Stimulated activated CD4-positive, alpha-beta T cell treated with anti-CD3 and anti-CD28 coated beads, Interleukin-15, amount 100 ng/mL, for 1 hour (primary cell): ENCODE data around the gene SIGLEC5.

Experiments
- DNase-seq, 2 donors: peaks; one replicate each; pipeline ENCODE4 v3.0.0-alpha.2; 2020; ENCODE audit warnings: low read depth in 1 of 2, low spot score in 1 of 2

Gene SIGLEC5

GRCh38 chr19:51628153-51628939, 1.9 kb downstream of the SIGLEC5 start:
- no peak for DNase-seq

DNA sequence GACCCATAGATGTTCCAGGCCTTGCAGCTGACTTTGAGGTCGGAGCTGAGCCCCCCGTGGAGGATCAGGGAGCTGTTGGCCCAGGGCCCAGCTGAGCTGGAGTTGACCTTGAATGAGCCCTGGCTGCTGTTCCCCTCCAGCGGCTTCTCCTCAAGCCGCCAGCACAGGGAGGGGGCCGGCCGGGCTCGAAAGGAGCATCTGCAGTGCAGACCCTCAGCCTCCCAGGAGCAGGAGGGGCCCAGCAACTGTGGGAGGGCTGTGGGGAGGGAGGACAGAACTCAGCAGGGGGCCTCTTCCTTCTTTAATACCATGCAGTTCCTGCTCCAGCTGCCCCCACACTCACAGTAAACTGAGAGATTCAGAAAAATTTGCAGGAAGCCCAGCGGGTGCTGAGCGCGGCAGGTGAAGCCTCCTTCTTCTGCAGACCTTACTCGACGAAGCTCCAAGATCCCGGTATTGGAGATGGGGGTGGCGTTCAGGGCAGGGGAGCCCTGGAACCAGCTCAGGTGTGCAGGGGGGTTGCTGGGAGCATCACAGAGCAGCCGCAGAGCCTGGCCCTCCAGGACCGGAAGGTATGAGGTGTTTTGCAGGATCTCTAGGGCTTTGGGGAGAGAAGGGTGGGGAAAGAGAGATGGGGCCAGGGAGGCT, 2.6 kb downstream of the SIGLEC5 start:
- no peak for DNase-seq

GRCh38 chr19:51626675-51627074, 3.5 kb downstream of the SIGLEC5 start:
- no peak for DNase-seq

DNA sequence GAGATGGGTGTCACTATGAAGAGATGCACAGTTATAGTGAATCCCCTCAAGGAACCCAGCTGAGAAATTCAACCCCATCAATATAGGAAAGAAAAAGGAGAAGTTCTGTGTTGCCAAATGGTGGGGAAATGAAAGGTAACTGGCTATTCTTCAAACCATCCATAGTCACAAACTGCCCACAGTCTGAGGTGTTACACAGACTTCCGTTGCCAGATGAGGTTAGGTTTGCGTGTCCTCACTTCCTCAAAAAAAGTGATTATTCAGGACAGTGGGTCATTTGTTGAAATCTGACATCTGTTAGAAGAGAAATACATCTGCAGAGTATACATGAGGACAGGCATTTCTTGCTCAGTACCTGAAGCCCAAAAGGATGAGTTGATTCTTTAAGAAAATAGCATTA, 9.0 kb downstream of the SIGLEC5 start:
- no peak for DNase-seq

DNA sequence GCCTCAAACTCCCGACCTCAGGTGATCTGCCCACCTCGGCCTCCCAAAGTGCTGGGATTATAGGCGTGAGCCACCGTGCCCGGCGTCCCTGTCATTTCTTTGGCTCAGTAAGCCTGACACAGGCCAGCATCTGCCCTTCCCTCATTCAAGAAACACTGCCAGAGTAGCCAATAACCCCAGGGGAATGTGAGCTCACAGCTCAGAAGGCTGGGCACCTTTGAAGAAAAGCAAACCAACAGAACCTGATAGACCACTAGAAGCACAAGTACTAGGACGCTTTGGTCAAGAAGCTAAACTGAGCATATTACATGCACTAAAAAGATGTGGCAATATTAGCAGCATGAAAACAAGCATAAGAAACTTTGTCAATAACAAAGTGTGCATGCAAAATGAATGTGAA, 14.2 kb downstream of the SIGLEC5 start:
- no peak for DNase-seq

DNA sequence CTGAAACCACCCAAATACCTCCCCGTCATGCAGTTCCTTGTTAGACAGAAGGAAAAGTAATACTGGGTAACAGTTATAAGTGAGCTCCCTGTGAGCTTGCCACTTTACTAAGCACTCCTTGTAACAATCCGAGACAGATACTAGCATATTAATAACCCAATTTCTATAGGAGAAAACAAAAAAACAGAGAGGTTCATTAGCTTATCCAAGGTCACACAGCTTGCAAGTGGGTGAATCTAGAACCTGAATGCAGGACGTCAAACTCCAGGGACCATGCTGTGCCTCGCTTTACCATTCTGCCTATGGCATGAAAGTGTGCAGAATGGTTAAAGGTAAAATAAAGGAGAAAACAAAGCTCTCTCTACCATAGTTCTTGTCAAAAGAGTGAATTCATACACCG, 15.4 kb downstream of the SIGLEC5 start:
- no peak for DNase-seq

DNA sequence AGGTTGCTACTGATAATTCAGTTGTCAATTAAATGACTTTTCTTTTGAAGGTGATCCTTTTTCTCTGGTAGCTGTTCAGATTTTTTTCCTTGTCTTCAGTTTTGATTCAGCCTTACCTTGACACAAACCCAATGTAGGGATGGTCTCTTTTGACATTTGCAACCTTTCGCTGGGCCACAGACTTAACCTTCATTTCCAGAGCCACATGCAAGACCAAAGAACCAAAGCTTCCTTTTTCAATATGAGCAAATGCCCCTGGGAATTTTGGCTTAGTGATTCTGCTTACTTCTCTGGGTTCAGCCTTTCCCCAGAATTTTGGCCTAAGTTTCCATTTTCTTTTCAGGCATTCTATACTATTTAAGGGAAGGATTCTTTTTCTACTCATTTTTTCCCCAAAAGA, 19.6 kb downstream of the SIGLEC5 start:
- DNase-seq, result no peak

- peak in 1 of 2 donors; percentile 39 for DNase-seq
These were observed 22.2 kb downstream of the SIGLEC5 start for GRCh38 chr19:51607920-51608562.

DNA sequence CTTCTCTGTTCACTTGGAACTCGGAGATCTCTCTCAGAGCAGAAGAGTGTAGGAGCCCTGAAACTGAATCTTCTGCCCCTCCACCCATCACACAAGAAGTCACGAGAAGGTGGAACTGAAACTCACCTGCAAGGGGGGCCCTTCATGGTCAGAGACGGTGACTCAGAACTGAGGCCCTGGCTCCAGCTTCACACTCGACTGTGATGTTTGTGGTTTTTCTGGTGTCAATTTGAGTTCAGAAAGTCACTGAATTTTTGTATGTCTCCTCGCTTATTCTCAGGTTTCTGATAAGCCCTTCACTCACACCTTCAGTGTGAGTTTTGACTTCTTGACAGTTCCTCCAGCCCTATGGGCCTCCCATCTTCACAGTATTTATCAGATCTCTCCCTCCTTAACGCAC, 23.1 kb downstream of the SIGLEC5 start:
- DNase-seq, result no peak

GRCh38 chr19:51602189-51602854, 27.9 kb downstream of the SIGLEC5 start:
- no peak for DNase-seq

DNA sequence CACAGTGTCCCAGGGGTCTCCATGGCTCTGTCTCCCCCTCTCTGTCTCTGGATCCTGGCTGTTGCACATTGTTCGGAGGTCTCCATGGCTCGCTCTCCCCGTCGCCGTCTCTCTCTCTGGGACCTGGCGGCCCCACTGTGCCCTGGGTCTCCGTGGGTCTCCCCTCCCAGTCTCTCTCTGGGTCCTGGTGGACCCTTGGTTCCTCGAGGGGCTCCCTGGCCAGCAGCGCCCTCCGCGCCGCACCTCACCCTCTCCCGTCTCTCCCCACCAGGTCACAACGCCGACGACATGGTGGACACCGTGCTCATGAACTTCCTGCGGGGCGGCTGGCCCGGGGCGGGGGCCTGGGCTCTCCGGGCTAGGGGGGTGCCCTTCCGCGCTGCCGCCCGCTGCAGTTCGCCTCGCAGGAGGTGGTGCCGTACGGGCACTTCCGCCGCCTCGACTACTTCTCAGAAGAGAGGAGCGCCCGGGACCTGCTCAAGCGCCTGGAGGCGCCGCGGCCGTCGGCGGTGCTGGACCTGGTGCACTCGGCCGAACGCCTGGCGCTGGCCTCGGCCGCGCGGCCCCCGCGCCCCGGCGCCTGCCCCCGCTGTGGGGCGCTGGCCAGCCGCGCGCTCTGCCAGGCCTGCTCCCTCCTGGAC, 29.1 kb downstream of the SIGLEC5 start:
- DNase-seq, result no peak

DNA sequence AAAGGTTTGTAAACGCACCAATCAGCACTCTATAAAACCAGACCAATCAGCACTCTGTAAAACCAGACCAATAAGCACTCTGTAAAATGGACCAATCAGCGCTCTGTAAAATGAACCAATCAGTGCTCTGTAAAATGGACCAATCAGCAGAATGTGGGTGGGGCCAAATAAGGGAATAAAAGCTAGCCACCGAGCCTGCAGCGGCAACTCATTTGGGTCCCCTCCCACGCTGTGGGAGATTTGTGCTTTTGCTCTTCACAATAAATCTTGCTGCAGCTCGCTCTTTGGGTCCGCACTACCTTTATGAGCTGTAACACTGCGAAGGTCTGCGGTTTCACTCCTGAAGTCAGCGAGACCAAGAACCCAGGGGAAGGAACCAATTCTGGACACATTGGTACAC, 31.1 kb downstream of the SIGLEC5 start:
- no peak for DNase-seq

DNA sequence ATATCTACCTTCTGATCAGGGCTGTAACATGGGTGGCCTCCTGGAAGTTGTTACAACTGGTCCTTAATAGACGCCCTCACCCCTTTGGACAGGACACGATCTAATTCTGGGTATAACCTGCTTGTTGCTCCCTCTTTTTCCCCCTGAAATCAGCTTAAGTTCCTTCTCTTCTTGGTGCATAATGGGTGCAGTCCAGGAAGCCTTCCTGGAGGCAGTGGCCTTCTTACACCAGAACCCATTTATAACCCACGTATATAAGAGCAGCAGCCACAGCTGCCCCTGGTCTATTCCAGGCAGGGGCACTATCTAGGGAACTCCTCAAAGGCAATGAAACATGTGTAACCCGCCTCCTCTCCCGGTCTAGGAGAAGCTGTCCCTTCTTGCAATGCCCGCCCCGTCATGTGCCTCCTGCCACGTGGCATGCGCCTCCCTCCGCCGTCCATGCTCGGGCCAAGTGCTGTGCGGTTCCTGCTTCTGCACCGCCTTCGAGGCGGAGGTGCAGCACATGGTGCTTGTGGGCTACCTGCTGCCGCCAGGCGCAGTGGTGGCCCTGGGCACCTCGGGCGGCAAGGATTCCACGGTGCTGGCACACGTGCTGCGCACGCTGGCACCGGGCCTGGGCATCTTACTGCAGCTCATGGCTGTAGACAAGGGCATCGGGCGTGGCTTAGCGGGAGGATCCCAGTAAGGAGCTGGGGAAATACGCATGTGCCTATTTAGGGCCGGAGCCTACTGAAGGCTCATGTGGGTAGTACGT, 31.9 kb downstream of the SIGLEC5 start:
- no peak for DNase-seq

DNA sequence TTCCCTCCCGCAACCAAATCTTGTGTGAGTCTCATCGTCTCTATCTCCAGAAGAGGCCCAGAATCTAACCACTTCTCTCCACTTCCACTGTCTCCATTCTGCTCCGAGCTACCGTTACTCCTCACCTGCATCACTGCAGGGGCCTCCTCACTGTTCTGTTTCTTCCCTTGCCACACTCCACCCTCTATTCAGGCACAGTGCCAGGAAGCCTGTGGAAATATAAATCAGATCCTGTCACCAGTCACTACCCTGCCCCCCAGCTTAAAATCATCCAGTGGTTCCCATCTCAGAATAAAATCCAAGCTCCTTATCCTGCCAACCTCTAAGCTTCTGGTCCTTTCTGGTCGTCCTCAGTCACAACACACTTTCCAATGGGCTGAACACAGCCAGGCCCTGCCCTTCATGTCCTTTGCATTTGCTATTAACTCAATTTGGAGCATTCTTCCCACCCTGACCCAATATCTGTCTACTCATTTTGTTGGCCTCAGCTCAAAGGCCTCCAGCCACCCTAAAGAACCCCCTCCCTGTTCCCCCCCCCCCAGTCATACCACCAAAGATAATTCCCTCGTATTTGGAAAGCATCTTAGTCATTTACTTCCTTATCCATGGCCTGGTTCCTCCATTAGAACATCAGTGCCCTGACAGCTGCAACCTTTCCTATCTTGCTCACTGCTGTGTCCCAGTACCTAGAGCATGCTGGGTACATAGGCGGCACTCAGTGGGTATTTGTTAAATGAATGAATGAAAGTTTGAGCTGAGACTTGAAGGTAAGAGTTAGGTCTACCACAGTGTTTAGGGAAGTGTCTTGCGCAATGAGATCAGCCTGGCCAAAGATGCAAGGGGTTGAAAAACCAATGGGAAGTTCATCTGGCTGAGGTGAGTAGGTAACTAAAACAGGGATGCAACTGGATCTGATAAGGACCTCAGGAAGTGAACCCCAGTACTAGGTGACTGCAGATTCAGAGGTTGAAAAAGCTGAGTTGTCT, 34.7 kb downstream of the SIGLEC5 start:
- DNase-seq, result no peak

DNA sequence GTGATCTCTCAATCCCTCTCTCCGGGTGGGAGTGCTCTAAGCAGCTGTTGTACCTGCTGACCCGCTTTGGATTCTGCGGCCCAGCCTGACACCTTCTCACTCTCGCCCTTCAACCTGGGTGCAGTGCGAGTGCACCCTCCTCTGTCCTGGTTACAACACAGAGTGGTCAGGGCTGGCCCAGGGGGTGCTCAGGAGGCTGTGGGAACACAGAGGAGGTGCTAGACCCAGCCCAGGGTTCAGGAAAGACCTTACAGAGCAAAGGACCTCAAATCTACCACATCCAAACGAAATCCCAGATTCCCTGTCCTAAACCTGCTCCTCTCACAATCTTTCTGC, 35.5 kb downstream of the SIGLEC5 start:
- DNase-seq, result no peak

- peak; percentile 90 to 91 for DNase-seq
These were observed 36.0 kb downstream of the SIGLEC5 start for GRCh38 chr19:51593969-51594773.

DNA sequence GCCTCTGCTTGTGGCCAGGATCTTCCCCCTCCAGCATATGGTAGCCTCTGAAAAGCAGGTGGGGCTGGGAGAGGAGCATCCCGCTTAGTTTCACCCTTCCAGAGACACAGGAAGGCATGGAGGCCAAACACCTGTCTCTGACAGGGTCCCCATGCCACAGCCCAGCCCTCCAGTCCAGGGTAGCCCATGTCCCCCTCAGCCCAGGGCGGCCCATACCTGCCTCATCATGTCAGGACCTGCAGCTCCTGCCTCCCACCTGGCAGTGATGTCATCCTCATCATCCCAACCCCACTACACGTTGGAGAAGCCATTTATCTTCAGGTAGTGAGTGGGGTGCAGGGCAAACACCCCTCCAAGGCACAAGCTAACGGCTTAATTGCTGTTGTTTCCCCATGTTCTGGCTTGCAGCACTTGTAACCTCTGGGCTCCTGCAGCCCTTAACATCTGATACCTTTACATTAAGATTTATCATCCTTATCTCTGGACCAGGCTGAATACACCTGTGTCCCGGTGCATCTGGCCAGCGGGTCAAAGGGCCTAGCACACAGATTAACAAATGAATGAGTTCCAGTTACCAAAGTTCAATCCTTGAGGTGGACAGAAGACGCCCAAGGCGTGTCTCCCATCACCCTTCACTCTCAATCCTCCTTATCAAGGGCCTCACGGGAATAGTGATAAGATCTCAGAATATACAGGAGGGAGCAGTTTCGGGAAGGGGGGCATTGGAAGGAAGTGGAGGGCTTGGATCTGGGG, 36.9 kb downstream of the SIGLEC5 start:
- no peak for DNase-seq

DNA sequence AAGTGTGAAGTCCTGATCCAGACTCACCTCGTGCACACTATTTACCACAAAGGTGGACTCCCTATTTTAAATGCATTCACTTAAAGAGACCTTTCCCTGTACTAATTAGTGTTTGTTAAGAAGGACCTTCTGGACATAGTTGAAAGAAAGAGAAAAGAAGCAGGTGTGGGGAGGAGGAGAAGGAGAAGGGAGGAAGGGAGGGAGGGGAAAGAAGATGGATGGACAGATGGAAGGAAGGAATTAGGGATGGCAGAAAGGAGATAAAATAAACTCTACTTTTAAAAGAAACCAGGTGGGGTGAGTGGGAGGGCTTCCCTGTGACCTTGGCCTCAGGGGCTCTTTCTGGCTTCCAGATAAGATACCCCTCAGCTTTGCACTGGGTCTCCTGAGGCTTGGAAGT, 37.7 kb downstream of the SIGLEC5 start:
- DNase-seq, result no peak
